Natural killer cell (primary cell): ENCODE data around the gene GORASP2. TPM values are rescaled to one million over a fixed set of nuclear protein-coding genes. Genes with fewer than 3 reads are reported as not detected.

ENCODE experiments used
- ATAC-seq, 3 donors: fragments of 150-1000 bp in 2 of 3; fragments of 200-7000 bp in 1 of 3; cut with Tn5 transposase; 1 replicate in 1 of 3; 2 replicates in 2 of 3; pipeline ENCODE4 v1.10.0; 2021; ENCODE audit warnings: mild to moderate bottlenecking in 2 of 3, moderate library complexity in 2 of 3
- DNase-seq, 2 donors: peaks; one replicate each; pipeline versions ENCODE4 v3.0.0 to v3.0.0-alpha.2; 2013 to 2021; ENCODE audit warnings: mixed read lengths in 1 of 2
- H3K27ac ChIP-seq: one replicate; pipeline ENCODE4 v1.5.1; 2013; ENCODE audit warnings: mild to moderate bottlenecking, low read length
- H3K27me3 ChIP-seq: one replicate; pipeline ENCODE4 v1.6.1; 2013; ENCODE audit warnings: low read length; ENCODE audit not compliant: control insufficient read depth, insufficient read depth
- H3K36me3 ChIP-seq: one replicate; pipeline ENCODE4 v1.6.1; 2013; ENCODE audit warnings: low read length; ENCODE audit not compliant: control insufficient read depth, insufficient read depth
- H3K4me1 ChIP-seq: one replicate; pipeline ENCODE4 v1.6.1; 2013; ENCODE audit warnings: low read length; ENCODE audit not compliant: control insufficient read depth, insufficient read depth
- H3K4me3 ChIP-seq: one replicate; pipeline ENCODE4 v1.5.1; 2013; ENCODE audit warnings: low read length
- H3K9me3 ChIP-seq: one replicate; pipeline ENCODE4 v1.6.1; 2013; ENCODE audit warnings: low read length; ENCODE audit not compliant: control insufficient read depth, insufficient read depth
- H3K27ac Mint-ChIP-seq, 2 donors: one replicate each; pipeline ENCODE4 v1.8.0; 2022; ENCODE audit warnings: mild to moderate bottlenecking in 2 of 2, mixed read lengths in 2 of 2, moderate library complexity in 1 of 2
- H3K27me3 Mint-ChIP-seq, 2 donors: one replicate each; pipeline ENCODE4 v1.8.0; 2022; ENCODE audit warnings: low read depth in 2 of 2, mixed read lengths in 2 of 2
- H3K36me3 Mint-ChIP-seq: one replicate; pipeline ENCODE4 v1.8.0; 2022; ENCODE audit warnings: mixed read lengths
- H3K4me1 Mint-ChIP-seq, 2 donors: one replicate each; pipeline ENCODE4 v1.8.0; 2022; ENCODE audit warnings: mixed read lengths in 2 of 2
- H3K4me3 Mint-ChIP-seq: one replicate; pipeline ENCODE4 v1.8.0; 2022; ENCODE audit warnings: mild to moderate bottlenecking, moderate library complexity, mixed read lengths
- H3K9me3 Mint-ChIP-seq, 2 donors: one replicate each; pipeline ENCODE4 v1.8.0; 2022; ENCODE audit warnings: mixed read lengths in 2 of 2
- WGBS: methylation state at CpG from one replicate; pipeline ENCODE4 v1.1.7; 2013; ENCODE audit warnings: missing lambda C conversion rate; ENCODE audit not compliant: insufficient coverage; 5-methylcytosine and 5-hydroxymethylcytosine counted together
- intact Hi-C: fragments of 100-400 bp; cut with micrococcal nuclease; formaldehyde crosslinking; loops from one replicate; pipeline ENCODE4 v1.14.2; 2022
- total RNA-seq, 4 donors: library from RNA; stranded (reverse); fragments of 120-200 nt in 1 of 4; gene quantifications; one replicate each; pipeline versions ENCODE4 v1.2.3 to v1.2.4, GENCODE V29; 2013 to 2022
- TF ChIP-seq, protein P1 (sequence below): fragments of 200-600 bp; IDR thresholded peaks from one replicate; pipeline ENCODE4 v1.8.0; 2022; ENCODE audit warnings: antibody characterized with exemption

Gene GORASP2
- total RNA-seq, 3 donors from 2014 or later (not counting 1 experiment from before 2014, with no cell fraction given): 75.3 to 94.5 (median 80.3) TPM

DNA sequence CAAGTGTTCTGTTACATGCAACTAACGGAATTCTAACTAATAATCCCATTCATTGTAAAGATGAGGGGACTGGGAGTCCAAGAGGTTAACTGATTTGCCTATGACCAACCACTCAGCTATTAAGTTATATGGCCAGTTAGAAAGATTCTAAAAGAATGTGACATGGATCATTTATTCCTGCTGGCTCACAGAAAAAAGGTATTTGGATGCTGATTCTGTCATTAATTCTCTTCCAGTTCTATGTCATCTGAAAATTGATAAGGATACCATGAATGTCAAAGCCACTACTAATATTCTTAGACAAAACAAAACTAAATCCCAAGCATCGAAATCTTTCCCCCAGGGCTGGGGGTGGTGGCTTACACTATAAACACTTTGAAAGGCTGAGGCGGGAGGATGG lies 41.2 kb upstream of the GORASP2 start:
- H3K27ac Mint-ChIP-seq: no peak overlapping the region
- H3K27me3 ChIP-seq: no peaks in the 10 kb centered on the region

DNA sequence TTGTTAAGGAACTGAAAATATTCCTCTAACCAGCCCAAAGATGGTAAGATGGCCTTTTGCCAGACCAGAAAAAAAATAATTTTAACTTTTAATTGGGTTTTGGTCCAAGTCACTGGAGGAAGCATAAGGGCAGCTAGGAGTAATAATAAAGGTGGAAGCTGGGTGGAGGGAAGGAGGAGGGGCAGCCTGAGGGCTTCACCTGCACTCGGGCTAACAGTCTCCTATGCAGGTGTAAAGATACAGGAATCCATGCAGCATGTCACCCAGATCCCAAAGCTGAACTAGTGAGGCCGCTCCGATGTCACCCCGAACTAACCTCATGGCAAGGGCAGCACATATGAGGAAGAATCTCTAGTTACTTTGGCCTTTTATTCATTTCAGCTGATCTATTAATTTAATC lies 37.2 kb upstream of the GORASP2 start:
- Histone ChIP-seq H3K36me3 (no peaks in the 10 kb centered on the region), H3K27me3 (no peaks in the 10 kb centered on the region), H3K9me3 (no peaks in the 10 kb centered on the region), H3K4me3 (no peak overlapping the region), H3K4me1 (no peaks in the 10 kb centered on the region), H3K27ac (no peak overlapping the region)
- intact Hi-C loops: no loop called here
- TF ChIP-seq, protein P1, sequence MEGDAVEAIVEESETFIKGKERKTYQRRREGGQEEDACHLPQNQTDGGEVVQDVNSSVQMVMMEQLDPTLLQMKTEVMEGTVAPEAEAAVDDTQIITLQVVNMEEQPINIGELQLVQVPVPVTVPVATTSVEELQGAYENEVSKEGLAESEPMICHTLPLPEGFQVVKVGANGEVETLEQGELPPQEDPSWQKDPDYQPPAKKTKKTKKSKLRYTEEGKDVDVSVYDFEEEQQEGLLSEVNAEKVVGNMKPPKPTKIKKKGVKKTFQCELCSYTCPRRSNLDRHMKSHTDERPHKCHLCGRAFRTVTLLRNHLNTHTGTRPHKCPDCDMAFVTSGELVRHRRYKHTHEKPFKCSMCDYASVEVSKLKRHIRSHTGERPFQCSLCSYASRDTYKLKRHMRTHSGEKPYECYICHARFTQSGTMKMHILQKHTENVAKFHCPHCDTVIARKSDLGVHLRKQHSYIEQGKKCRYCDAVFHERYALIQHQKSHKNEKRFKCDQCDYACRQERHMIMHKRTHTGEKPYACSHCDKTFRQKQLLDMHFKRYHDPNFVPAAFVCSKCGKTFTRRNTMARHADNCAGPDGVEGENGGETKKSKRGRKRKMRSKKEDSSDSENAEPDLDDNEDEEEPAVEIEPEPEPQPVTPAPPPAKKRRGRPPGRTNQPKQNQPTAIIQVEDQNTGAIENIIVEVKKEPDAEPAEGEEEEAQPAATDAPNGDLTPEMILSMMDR: no peak
- Mint-ChIP-seq H3K27me3 (peaks cover 12 to 16% of the 10 kb centered on the region in 2 donors), H3K4me1 (no peaks in the 10 kb centered on the region), H3K36me3 (no peaks in the 10 kb centered on the region), H3K27ac (no peak overlapping the region), H3K9me3 (no peaks in the 10 kb centered on the region), H3K4me3 (no peak overlapping the region)
- 91% methylated on average over 4 of the region's 4 CpGs for WGBS
- ATAC-seq (no peak), DNase-seq (no peak)

More for the DNA sequence above, 41.2 kb upstream of the GORASP2 start:
- Histone ChIP-seq H3K4me1 (no peaks in the 10 kb centered on the region), H3K4me3 (no peak overlapping the region), H3K36me3 (no peaks in the 10 kb centered on the region), H3K9me3 (no peaks in the 10 kb centered on the region), H3K27ac (no peak overlapping the region)
- Mint-ChIP-seq H3K9me3 (no peaks in the 10 kb centered on the region), H3K27me3 (peaks cover 8 to 11% of the 10 kb centered on the region in 2 donors), H3K36me3 (no peaks in the 10 kb centered on the region), H3K4me1 (no peaks in the 10 kb centered on the region), H3K4me3 (no peak overlapping the region)
- TF ChIP-seq, protein P1: no peak
- intact Hi-C loops: no loop called here
- 100% methylated on average over 2 of the region's 3 CpGs for WGBS
- ATAC-seq (no peak), DNase-seq (no peak)

DNA sequence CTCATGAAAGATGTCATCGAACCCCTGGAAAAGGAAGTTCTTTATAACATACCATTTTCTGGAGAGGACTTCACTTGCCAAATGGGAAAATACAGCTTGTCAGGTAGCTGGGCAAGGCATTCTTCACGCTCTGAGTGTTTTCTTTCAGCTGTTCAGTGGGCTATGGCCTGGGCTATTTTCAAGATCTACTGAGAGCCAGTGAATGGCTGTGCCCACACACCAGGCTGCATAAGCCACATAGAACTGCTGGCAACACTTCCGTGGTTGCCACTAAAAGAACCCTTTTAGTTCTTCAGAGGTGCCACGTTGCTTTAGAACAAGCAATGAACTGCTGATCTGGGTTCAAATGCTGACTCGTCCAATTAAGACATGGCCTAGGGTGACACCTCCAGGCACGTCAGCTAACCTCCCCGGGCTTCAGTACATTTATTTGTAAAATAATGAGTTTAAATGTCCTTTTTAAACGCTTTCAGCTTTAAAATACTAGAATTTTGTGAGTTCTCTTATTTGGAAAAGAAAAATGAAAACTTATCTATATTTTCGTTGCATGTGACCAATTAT lies 36.6 kb upstream of the GORASP2 start:
- no peaks in the 10 kb centered on the region for H3K9me3 ChIP-seq
- Mint-ChIP-seq H3K27ac (no peak overlapping the region), H3K36me3 (no peaks in the 10 kb centered on the region), H3K4me1 (no peaks in the 10 kb centered on the region), H3K4me3 (no peak overlapping the region), H3K27me3 (peaks cover 12 to 17% of the 10 kb centered on the region in 2 donors), H3K9me3 (no peaks in the 10 kb centered on the region)
- no peak for ATAC-seq
- DNase-seq: no peak
- H3K27ac ChIP-seq: no peak overlapping the region
- H3K4me1 ChIP-seq: no peaks in the 10 kb centered on the region
- H3K36me3 ChIP-seq: no peaks in the 10 kb centered on the region
- 85% methylated on average over 8 of the region's 9 CpGs for WGBS
- intact Hi-C loops: no loop called here
- no peaks in the 10 kb centered on the region for H3K27me3 ChIP-seq
- TF ChIP-seq, protein P1: no peak
- H3K4me3 ChIP-seq: no peak overlapping the region
